Raji (cell line): ENCODE measurements around the gene NRG2.

ENCODE experiments used
- POLR2A ChIP-seq: IDR thresholded peaks from 2 replicates; pipeline ENCODE4 v1.6.1; 2011; ENCODE audit warnings: low read depth, low read length, control low read depth; ENCODE audit not compliant: insufficient read depth

NRG2 gene

DNA sequence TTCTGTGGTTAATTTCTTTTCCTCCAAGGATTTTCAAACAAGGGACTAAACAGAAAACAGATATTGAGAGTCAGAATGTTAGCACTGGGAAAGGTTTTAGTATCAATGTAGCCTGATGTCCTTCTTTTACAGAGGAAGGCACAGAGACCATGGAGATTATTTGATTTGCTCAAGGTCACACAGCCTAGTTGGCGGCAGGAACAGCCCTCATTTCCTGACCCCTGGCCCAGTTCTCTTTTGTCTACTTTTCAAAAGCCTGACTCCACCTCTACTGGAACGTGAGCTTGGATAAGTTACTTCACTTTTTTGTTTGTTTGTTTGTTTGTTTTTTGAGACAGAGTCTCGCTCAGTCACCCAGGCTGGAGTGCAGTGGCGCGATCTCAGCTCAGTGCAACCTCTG lies 6.6 kb upstream of the NRG2 start:
- TF ChIP-seq POLR2A: no peak

DNA sequence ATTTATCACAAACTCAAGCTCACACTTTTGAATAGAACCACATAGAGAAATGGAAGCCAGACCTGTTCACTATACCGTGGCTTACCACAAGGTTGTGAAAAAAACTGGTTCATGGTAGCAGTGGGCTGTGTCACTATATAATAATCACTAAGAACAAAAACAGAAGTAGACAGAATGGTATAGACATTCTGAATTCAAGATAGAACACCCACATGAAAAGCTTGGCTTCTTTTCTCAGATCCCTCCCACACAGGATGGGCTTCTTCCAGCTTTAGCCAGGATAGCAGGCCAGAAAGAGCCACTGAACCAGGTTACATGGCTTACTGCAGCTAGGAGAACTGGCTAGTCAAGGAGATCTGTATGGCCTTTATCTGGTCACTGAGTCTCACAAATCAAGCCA lies 6.1 kb upstream of the NRG2 start:
- no peak for TF ChIP-seq POLR2A

DNA sequence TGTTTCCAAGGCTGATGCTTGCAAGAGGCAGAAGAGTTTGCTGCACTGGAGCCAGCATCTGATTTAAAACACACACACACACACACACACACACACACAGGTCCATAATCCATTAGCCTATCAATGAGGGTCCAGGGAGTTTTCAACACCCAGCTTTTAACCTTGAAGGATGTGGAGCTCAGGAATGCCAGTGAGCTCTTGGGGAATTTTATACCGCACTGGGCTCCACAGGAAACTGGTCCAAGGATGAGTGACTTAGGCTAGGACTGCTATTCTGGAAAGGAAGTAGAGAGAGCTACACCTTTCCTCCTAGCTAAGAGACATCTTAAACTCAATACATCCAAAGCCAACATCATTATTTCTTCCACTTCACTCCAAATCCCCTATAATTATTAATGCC lies 942 bp upstream of the NRG2 start:
- no peak for TF ChIP-seq POLR2A

DNA sequence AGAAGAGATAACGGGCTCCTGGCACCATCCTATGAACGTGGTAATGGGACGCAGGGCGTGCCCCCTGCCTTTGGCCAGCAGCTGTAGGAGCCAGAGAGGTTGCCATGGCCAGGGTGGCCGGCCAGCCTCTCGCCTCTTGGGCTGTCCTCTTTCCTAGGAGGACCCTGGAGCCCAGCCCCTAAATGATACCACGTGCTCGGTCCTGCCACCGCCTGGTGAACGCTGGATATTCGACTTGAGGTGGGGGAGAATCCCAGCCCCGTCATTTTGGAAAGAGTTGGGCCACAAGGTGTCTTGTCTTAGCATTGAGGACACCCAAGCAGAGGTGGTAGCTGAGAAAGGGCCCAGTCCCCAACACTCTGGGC lies 391 bp upstream of the NRG2 start:
- TF ChIP-seq POLR2A: no peak

DNA sequence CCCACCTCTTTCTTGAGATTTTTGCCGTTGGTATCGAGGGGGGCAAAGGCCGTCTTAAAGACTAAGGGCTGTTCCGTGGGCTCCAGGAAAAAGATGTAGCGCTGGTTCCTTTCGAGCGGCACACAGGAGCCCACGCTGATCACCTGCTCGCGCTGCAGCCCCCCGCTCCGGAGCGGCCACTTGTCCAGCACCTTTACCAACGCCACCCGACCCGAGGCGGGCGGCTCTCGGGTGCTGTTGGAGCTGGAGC lies 781 bp downstream of the NRG2 start:
- no peak for TF ChIP-seq POLR2A

DNA sequence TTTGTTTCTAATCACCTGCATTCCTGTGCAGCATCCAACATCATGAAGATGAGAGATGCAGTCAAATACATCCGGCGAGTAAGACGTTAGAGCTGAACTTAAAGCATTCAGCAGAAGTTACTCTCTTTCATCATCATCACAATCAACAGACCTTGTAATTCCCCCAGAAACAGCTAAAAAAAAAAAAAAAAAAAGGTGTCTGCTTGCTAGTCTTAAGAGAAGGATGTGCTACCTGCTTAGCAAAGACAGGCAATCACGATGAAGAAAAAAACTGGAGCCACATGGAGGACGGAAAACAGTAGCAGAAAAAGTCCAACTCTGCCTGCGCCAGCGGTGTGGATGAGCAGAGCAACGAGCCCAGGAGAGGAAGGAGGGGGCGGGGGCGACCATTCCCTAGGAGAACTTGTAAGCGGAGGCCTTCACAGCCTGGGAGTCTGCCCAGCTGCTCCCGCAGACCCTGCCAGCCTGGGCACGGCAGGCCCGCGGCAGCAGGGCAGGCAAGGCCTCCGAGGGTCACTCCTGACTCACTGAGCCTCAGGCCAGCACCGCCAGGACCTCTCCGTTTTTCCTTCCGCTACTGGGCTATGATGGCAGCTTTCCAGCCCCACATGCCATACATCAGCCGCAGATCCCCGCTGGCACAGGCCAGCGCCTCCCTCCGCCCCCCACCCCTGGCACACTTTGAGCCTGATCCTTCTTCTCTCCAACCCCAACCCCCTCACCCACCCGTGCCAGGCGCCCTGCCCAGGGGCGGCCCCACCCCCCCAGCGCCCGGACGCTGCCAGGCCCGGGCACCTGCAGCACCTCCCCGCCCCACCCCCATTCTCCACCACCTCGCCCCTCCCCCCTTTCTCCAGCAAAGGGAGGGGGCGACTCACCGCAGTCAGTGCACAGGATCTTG lies 1.4 kb downstream of the NRG2 start:
- TF ChIP-seq POLR2A: no peak

DNA sequence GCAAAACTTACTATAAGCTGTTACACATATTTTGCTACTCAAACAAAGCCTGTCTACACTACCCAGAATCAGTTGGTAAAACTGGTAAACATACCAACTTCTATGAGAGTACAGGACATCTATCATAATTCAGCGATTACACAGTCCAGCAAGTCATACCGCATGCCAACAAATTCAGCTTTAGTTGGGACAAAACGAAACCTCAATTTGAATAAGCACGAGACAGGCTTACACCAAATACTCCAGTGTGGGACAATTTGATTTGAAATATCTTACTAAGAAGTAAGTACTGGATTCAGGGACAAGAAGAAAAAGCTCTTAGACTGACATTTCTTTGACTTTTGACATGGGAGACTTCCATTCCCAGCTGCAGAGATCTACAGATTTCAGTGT lies 2.0 kb downstream of the NRG2 start:
- TF ChIP-seq POLR2A: no peak

DNA sequence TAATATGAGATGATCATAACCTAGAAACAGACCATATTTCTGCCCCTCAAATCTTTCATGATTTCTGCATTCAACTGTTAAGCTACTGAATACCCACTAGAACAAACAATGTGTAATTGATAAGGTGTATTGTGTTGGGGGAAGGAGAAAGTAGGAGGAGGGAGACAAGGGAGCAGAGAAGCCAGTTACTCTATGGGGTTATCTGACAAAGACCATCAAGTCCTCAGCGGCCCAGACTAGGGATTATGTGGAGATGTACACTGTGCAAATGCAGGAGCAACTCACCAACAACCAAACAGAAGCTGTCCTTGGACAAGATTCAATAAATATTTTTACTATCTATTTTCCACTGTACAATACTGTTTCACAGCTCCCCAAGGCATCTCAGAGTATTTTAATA lies 2.7 kb downstream of the NRG2 start:
- TF ChIP-seq POLR2A: no peak

DNA sequence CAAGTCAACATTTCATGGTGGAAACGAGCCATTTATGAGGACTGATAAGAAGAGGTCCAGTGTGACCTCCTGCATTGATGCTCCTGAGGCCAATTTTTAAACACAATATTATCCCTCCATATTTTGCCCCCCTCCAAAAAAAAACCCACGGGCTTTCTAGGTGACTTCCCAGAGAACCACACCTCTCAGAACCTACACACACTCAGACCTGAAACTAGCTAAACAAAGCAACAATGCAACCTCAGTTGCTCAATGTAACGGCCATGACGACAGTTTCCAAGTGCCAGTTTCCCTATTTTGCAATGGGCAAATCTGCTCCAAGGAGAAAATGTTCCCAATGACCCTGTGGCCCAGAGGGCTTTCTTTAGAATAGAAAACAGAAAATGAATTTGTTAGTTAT lies 3.5 kb downstream of the NRG2 start:
- no peak for TF ChIP-seq POLR2A

DNA sequence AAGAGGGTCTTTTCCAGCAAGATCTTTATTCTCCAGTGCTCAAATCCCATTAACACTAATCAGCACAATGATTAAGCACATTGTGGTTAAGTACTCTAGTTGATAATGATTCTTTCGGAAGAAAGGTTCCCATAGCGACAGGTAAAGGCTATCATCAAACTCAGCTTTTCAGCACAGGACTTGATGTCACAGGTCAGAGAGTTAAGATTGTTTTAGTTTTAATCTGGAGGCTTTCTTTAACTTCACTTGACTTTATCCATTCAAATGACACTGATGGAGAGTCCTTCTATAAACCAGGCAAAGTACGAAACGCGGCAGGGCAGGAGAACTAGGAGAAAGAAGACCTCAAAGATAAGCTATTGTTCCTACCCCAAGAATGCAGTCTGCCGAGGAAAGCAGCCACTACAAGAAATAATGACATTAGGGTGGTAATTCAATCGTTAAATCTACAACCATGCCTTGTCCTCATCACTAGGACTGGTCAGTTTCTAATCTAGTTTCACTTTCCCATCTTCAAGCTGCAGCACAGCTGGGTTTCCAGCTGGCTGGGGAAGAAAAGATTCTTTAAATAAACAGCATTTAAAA lies 4.6 kb downstream of the NRG2 start:
- TF ChIP-seq POLR2A: no peak

DNA sequence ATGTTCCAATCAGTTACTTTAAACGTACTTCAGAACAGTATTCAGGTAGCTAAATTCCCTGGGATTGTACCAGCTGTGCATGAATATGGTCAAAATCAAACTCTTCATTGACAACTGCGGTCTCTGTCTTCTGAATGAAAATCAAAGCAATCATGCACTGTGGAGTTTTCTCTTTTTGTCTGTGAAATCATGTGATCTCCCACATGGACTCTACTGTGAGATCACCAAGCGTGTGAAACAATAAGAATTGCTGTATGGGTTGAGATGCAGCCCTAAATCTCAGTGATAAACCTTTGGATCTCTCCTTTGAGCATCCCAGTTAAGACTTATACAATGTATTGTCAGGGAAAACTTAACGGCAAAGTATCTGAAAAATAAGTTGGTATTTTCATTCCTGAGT lies 6.1 kb downstream of the NRG2 start:
- no peak for TF ChIP-seq POLR2A

DNA sequence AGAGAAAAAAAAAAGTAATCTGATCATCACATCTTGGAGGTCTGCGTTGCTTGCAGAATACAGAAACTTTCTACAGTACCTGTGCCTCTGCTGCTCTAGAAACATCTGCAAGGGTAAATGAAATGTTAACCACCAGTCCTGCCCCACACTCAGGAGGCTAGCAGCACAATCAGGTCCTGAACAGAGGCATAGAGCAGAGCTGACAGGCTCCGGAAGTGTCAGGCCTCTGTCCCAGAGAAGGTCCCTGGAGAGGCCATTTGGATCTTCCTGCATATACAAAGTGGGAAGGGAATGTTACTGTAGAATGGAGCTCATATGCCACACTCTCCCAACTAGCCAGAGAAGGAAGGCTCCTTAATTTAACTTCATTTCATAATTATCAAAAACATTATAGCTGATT lies 7.2 kb downstream of the NRG2 start:
- no peak for TF ChIP-seq POLR2A

DNA sequence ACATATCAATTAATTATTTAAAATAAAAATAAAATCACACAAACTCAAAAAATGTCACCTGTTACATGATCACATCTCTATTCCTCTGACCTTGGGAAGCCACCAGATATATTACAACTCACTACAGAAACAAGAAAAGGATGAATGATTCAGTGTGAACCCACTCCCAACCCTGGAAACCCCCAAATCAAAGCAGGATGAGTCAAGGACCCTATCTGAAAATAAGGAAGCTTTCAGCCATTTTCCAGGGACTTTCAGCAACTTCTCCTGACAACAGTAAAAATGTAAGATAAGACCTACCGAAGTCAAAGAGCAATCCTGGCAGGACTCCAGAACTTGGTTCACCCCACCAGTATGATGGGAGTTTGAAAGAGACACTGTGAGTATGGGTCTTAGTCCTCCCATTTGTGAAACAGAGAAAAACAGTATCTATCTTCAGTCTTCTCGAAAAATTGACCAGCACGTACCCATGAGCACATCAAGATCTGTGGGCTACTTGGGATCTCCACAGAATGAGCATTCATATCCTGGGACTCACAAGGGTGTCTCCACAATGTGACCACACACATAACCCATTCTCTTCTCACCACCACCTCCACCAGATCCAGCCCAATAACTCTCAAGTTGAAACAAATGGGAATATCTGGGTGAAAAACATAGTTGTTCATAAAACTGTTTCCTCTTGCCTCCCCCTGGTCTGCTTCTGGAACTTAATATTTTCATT lies 9.9 kb downstream of the NRG2 start:
- TF ChIP-seq POLR2A: no peak

DNA sequence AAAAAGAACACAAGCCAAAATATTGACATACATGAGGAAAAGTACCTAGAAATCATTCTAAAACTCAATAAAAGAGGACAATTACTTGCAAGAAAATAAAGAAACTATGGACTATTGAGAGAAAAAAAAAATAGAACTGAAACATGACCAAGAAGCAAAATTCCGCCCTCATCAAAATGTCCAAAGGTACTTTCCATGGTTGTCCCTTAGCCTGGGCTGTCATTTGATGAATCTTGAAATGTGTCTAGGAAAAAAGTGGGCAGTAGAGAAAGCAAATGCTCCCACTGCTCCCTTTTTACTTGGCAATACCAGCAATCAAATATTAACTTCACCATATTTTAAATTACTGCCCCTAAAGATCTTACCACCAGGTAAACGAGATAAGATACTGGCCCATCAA lies 10.8 kb downstream of the NRG2 start:
- no peak for TF ChIP-seq POLR2A

DNA sequence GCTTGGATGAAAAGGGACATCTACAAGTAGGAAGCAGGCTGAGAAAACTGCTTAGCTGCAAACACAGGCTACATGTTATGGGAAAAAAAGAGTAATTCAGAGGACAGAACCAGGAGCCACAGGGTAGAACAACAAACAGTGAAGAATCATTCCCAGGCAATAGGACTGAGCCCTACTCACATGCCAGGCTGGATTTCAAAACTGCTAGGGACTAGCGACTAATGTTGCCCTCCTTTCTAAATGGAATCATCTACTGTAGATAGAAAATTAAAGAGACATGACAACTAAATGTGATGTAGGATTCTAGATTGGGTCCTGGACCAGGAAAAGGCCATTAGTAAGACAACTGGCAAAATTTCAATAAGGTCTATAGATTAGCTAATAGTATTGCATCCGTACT lies 15.3 kb downstream of the NRG2 start:
- TF ChIP-seq POLR2A: no peak

DNA sequence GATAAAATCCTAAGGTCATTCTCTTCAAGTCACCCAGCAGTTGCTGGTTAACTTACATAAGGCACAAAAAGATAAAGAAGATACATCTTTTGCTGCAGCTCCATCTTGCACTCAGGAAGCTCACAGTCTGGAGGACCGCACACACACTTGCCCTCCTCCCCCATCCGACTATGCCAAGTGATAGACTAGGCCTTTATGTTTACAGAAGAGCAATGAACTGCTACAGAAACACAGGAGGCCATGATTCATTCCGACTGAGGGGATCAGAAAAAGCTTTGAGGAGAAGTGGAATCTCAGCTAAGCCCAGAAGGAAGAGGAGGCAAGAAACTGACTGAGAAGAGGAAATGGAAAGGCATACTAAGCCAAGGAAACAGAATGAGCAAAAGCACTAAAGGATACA lies 17.4 kb downstream of the NRG2 start:
- no peak for TF ChIP-seq POLR2A
